Stomach (tissue), 4 donors: ENCODE measurements around the gene CENPQ.

Experiments used
- CTCF ChIP-seq, 7 experiments: fragments of 450-650 bp in 4 of 7; fragments of 200-600 bp in 3 of 7; sonication (generic) in 3 of 7; IDR thresholded peaks; one replicate each; pipeline ENCODE4 v1.5.1; 2016 to 2019; ENCODE audit warnings: antibody characterized with exemption in 7 of 7, control low read depth in 2 of 7, mild to moderate bottlenecking in 1 of 7
- POLR2A ChIP-seq, 4 donors: fragments of 450-650 bp; IDR thresholded peaks; one replicate each; pipeline ENCODE4 v1.6.1; 2016; ENCODE audit warnings: antibody characterized with exemption in 4 of 4, control low read depth in 2 of 4, mild to moderate bottlenecking in 1 of 4, moderate library complexity in 1 of 4

- TF ChIP-seq CTCF (IDR thresholded peaks at IDR 0.05) (no peak), POLR2A (IDR thresholded peaks at IDR 0.05) (no peak)
These were observed 52.4 kb downstream of the CENPQ start for GRCh38 chr6:49515485-49516146.
